OCI-LY3 (cell line): Measurements from ENCODE around the gene PCDHGB5.
"Not testable (repeated sequence)": the region's sequence is repeated elsewhere in the genome, so short reads cannot be mapped to it uniquely, and the experiment has no call there.

Experiments
- H2AFZ ChIP-seq: fragments of 200-600, 300-600 bp; shearing (Covaris generic); 2 replicates; pipeline ENCODE4 v1.6.0; 2014; ENCODE audit warnings: antibody characterized with exemption, low read depth, low read length
- H3K27ac ChIP-seq: fragments of 200-600, 300-600 bp; sonication (generic); 2 replicates; pipeline ENCODE4 v1.5.1; 2014; ENCODE audit warnings: mild to moderate bottlenecking, low read length, moderate library complexity, mixed read lengths
- H3K27me3 ChIP-seq: fragments of 200-600, 300-600 bp; sonication (generic); 2 replicates; pipeline ENCODE4 v1.6.1; 2014; ENCODE audit warnings: low read depth, low read length, mixed read lengths
- H3K36me3 ChIP-seq: fragments of 200-600, 300-600 bp; sonication (generic); replicated peaks from 2 replicates; pipeline ENCODE3; 2014; ENCODE audit warnings: low read depth, low read length, mixed read lengths
- H3K4me1 ChIP-seq: fragments of 300-600, 200-600 bp; sonication (generic); 2 replicates; pipeline ENCODE4 v1.6.1; 2014; ENCODE audit warnings: low read length, mixed read lengths
- H3K4me2 ChIP-seq: fragments of 200-600, 300-600 bp; sonication (generic); 2 replicates; pipeline ENCODE4 v1.6.1; 2014; ENCODE audit warnings: low read length, mixed read lengths
- H3K4me3 ChIP-seq: fragments of 300-600, 200-600 bp; sonication (generic); 2 replicates; pipeline ENCODE4 v1.5.1; 2014; ENCODE audit warnings: antibody characterized with exemption, mild to moderate bottlenecking, low read length, moderate library complexity
- H3K79me2 ChIP-seq: fragments of 300-600, 200-600 bp; shearing (Covaris generic); 2 replicates; pipeline ENCODE4 v1.6.1; 2014; ENCODE audit warnings: mild to moderate bottlenecking, low read length, mixed read lengths
- H3K9ac ChIP-seq: fragments of 300-600, 200-600 bp; shearing (Covaris generic); 2 replicates; pipeline ENCODE4 v1.6.0; 2014; ENCODE audit warnings: mild to moderate bottlenecking, low read length, moderate library complexity
- H3K9me3 ChIP-seq: fragments of 200-600, 300-600 bp; shearing (Covaris generic); 2 replicates; pipeline ENCODE4 v1.6.1; 2014; ENCODE audit warnings: low read length, mixed read lengths; ENCODE audit not compliant: insufficient read depth
- H4K20me1 ChIP-seq: fragments of 200-600, 300-600 bp; sonication (generic); 2 replicates; pipeline ENCODE4 v1.6.1; 2016; ENCODE audit warnings: low read length, mixed read lengths; ENCODE audit not compliant: insufficient read depth
- EZH2phosphoT487 ChIP-seq: fragments of 200-600 bp; shearing (Covaris generic); IDR thresholded peaks from 2 replicates; pipeline ENCODE4 v1.6.1; 2018; ENCODE audit warnings: antibody characterized with exemption, mixed run types, low read depth
- TF ChIP-seq, protein P1 (sequence below): fragments of 200-600, 300-600 bp; sonication (generic); IDR thresholded peaks from 2 replicates; pipeline ENCODE4 v1.5.1; 2014; ENCODE audit warnings: antibody characterized with exemption, low read length, low read depth

Gene PCDHGB5

DNA sequence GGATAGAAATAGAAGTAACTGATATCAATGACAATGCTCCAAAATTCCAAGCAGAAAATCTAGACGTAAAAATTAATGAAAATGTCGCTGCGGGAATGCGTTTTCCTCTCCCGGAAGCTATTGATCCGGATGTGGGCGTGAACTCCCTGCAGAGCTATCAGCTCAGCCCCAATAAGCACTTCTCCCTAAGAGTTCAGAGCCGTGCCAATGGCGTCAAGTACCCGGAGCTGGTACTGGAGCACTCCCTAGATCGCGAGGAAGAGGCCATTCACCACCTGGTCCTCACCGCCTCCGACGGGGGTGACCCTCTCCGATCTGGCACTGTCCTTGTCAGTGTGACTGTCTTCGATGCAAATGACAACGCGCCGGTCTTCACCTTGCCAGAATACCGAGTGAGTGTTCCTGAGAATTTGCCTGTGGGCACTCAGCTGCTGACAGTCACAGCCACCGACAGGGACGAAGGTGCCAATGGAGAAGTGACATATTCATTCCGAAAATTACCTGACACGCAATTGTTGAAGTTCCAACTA, 15.9 kb downstream of the PCDHGB5 start:
- Histone ChIP-seq H2AFZ (peak overlapping the region; percentile 97), H4K20me1 (no peaks in the 10 kb centered on the region), H3K79me2 (no peaks in the 10 kb centered on the region), H3K4me3 (peak overlapping the region; percentile 89), H3K4me2 (peak overlapping the region; percentile 83), H3K9me3 (no peaks in the 10 kb centered on the region), H3K4me1 (no peaks in the 10 kb centered on the region), H3K9ac (peak overlapping the region; percentile 59), H3K27ac (no peak overlapping the region), H3K36me3 (no peaks in the 10 kb centered on the region), H3K27me3 (no peaks in the 10 kb centered on the region)
- TF ChIP-seq EZH2phosphoT487 = no peak
- TF ChIP-seq, protein P1, sequence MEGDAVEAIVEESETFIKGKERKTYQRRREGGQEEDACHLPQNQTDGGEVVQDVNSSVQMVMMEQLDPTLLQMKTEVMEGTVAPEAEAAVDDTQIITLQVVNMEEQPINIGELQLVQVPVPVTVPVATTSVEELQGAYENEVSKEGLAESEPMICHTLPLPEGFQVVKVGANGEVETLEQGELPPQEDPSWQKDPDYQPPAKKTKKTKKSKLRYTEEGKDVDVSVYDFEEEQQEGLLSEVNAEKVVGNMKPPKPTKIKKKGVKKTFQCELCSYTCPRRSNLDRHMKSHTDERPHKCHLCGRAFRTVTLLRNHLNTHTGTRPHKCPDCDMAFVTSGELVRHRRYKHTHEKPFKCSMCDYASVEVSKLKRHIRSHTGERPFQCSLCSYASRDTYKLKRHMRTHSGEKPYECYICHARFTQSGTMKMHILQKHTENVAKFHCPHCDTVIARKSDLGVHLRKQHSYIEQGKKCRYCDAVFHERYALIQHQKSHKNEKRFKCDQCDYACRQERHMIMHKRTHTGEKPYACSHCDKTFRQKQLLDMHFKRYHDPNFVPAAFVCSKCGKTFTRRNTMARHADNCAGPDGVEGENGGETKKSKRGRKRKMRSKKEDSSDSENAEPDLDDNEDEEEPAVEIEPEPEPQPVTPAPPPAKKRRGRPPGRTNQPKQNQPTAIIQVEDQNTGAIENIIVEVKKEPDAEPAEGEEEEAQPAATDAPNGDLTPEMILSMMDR = no peak

- not testable (repeated sequence) for H4K20me1 ChIP-seq, H3K4me2 ChIP-seq, H3K27ac ChIP-seq, H3K9me3 ChIP-seq, H3K79me2 ChIP-seq, H3K9ac ChIP-seq, H3K4me3 ChIP-seq, H3K27me3 ChIP-seq, H3K4me1 ChIP-seq, H3K36me3 ChIP-seq, H2AFZ ChIP-seq
Measured at GRCh38 chr5:141414548-141415274, 17.0 kb downstream of the PCDHGB5 start.

DNA sequence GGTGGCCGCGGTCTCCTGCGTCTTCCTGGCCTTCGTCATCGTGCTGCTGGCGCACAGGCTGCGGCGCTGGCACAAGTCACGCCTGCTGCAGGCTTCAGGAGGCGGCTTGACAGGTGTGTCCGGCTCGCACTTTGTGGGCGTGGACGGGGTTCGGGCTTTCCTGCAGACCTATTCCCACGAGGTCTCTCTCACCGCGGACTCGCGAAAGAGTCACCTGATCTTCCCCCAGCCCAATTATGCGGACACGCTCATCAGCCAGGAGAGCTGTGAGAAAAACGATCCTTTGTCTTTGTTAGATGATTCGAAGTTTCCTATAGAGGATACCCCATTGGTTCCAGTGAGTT, 17.5 kb downstream of the PCDHGB5 start:
- H3K27me3 ChIP-seq, H3K4me2 ChIP-seq, H3K9me3 ChIP-seq, H3K27ac ChIP-seq, H4K20me1 ChIP-seq, H2AFZ ChIP-seq, H3K4me1 ChIP-seq, H3K36me3 ChIP-seq, H3K4me3 ChIP-seq, H3K9ac ChIP-seq, H3K79me2 ChIP-seq: not testable (repeated sequence)

- not testable (repeated sequence) for H3K27me3 ChIP-seq, H2AFZ ChIP-seq, H3K36me3 ChIP-seq, H4K20me1 ChIP-seq, H3K9ac ChIP-seq, H3K79me2 ChIP-seq, H3K4me1 ChIP-seq, H3K9me3 ChIP-seq, H3K4me3 ChIP-seq, H3K4me2 ChIP-seq, H3K27ac ChIP-seq
- TF ChIP-seq, protein P1 = peak; percentile 36
Measured at GRCh38 chr5:141417494-141418172, 19.9 kb downstream of the PCDHGB5 start, which contains the start of gene PCDHGB7. PCDHGB7 (plus strand) TSS chr5:141417677; CDS start chr5:141417860, 183 bp downstream.

DNA sequence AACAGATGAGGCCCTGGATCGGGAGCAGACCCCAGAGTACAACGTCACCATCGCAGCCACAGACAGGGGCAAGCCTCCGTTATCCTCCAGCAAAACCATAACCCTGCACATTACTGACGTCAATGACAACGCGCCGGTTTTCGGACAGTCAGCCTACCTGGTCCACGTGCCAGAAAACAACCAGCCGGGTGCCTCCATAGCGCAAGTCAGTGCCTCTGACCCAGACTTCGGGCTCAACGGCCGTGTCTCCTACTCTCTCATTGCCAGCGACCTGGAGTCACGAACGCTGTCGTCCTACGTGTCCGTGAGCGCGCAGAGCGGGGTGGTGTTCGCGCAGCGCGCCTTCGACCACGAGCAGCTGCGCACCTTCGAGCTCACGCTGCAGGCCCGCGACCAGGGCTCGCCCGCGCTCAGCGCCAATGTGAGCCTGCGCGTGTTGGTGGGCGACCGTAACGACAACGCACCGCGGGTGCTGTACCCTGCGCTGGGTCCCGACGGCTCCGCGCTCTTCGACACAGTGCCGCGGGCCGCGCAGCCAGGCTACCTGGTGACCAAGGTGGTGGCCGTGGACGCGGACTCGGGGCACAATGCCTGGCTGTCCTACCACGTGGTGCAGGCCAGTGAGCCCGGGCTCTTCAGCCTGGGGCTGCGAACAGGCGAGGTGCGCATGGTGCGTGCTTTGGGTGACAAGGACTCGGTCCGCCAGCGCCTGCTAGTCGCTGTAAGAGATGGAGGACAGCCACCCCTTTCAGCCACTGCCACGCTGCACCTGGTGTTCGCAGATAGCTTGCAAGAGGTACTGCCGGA, 21.5 kb downstream of the PCDHGB5 start:
- no peaks in the 10 kb centered on the region for H3K4me1 ChIP-seq
- H3K27ac ChIP-seq = no peak overlapping the region
- no peaks in the 10 kb centered on the region for H4K20me1 ChIP-seq
- H2AFZ ChIP-seq = no peak overlapping the region
- no peaks in the 10 kb centered on the region for H3K9me3 ChIP-seq
- no peaks in the 10 kb centered on the region for H3K27me3 ChIP-seq
- H3K4me3 ChIP-seq = no peak overlapping the region
- no peaks in the 10 kb centered on the region for H3K79me2 ChIP-seq
- no peak overlapping the region for H3K9ac ChIP-seq
- H3K4me2 ChIP-seq = no peak overlapping the region
- no peaks in the 10 kb centered on the region for H3K36me3 ChIP-seq
- TF ChIP-seq, protein P1 = no peak
